ENCODE data around the gene HEYL.

GRCh38 chr1:39668894-39669293 lies 29.5 kb upstream of the HEYL start:
- TF ChIP-seq YY1 (IDR thresholded peaks at IDR 0.05; ENCODE audit: insufficient read depth, insufficient read length), result no peak
- TF ChIP-seq ZNF274 (IDR thresholded peaks at IDR 0.05; ENCODE audit: low read depth, low read length), result no peak
